ENCODE measurements around the gene CCDC178. TPM values are rescaled to one million over a fixed set of nuclear protein-coding genes. Genes with fewer than 3 reads are reported as not detected.
"Not testable (repeated sequence)": the region's sequence is repeated elsewhere in the genome, so short reads cannot be mapped to it uniquely, and the experiment has no call there.

The CCDC178 gene
- total RNA-seq, 2 experiments from 2014 or later: not detected

- Mint-ChIP-seq H3K27me3 (no peaks in the 10 kb centered on the region), H3K4me3 (no peak overlapping the region), H3K27ac (no peak overlapping the region), H3K9me3 (peaks cover 2% of the 10 kb centered on the region), H3K36me3 (ENCODE audit: low read depth) (no peaks in the 10 kb centered on the region), H3K4me1 (no peaks in the 10 kb centered on the region)
- no peak for DNase-seq
- ChIA-PET CTCF (interaction anchor here (0.7 to 1.2 kb wide), 7 partner anchors 9 to 315 kb away, joined by 3 to 7 read pairs (median 3); no protein-coding TSS in a partner anchor), POLR2A (no interaction called here)
These were observed 208.2 kb downstream of the CCDC178 start for GRCh38 chr18:33232318-33232626.

GRCh38 chr18:33231474-33232317 lies 208.8 kb downstream of the CCDC178 start:
- CTCF ChIA-PET: interaction anchor here (0.7 to 1.2 kb wide), 8 partner anchors 8 to 314 kb away, joined by 3 to 7 read pairs (median 3); no protein-coding TSS in a partner anchor
- no peak overlapping the region for H3K27ac Mint-ChIP-seq
- no peaks in the 10 kb centered on the region for H3K36me3 Mint-ChIP-seq (ENCODE audit: low read depth)
- H3K9me3 Mint-ChIP-seq: peaks cover 2% of the 10 kb centered on the region
- POLR2A ChIA-PET: no interaction called here
- H3K4me1 Mint-ChIP-seq: no peaks in the 10 kb centered on the region
- H3K27me3 Mint-ChIP-seq: no peaks in the 10 kb centered on the region
- DNase-seq: peak; percentile 49
- no peak overlapping the region for H3K4me3 Mint-ChIP-seq

GRCh38 chr18:33212363-33212762 lies 228.2 kb downstream of the CCDC178 start:
- H3K36me3 Mint-ChIP-seq (ENCODE audit: low read depth): no peaks in the 10 kb centered on the region
- no peaks in the 10 kb centered on the region for H3K27me3 Mint-ChIP-seq
- H3K4me3 Mint-ChIP-seq: no peak overlapping the region
- CTCF ChIA-PET: interaction anchor here (1.4 kb wide), 1 partner anchor 9 kb away, joined by 3 read pairs; no protein-coding TSS in a partner anchor
- POLR2A ChIA-PET: no interaction called here
- no peaks in the 10 kb centered on the region for H3K9me3 Mint-ChIP-seq
- no peak for DNase-seq
- H3K27ac Mint-ChIP-seq: no peak overlapping the region
- no peaks in the 10 kb centered on the region for H3K4me1 Mint-ChIP-seq

- CTCF ChIA-PET: no interaction called here
- no peaks in the 10 kb centered on the region for H3K4me1 Mint-ChIP-seq
- H3K36me3 Mint-ChIP-seq (ENCODE audit: low read depth): no peaks in the 10 kb centered on the region
- no peak for DNase-seq
- no peak overlapping the region for H3K27ac Mint-ChIP-seq
- POLR2A ChIA-PET: no interaction called here
- no peaks in the 10 kb centered on the region for H3K9me3 Mint-ChIP-seq
- no peaks in the 10 kb centered on the region for H3K27me3 Mint-ChIP-seq
- H3K4me3 Mint-ChIP-seq: no peak overlapping the region
These were observed 229.8 kb downstream of the CCDC178 start for GRCh38 chr18:33210575-33211189.

- Mint-ChIP-seq H3K36me3 (ENCODE audit: low read depth) (no peaks in the 10 kb centered on the region), H3K27me3 (no peaks in the 10 kb centered on the region), H3K9me3 (peaks cover 5% of the 10 kb centered on the region), H3K27ac (no peak overlapping the region), H3K4me1 (no peaks in the 10 kb centered on the region), H3K4me3 (no peak overlapping the region)
- ChIA-PET CTCF (interaction anchor here (1.2 kb wide), 1 partner anchor 26 kb away, joined by 3 read pairs; no protein-coding TSS in a partner anchor), POLR2A (no interaction called here)
- DNase-seq: no peak
These were observed 234.7 kb downstream of the CCDC178 start for GRCh38 chr18:33205777-33206176.

- Mint-ChIP-seq H3K27me3 (no peaks in the 10 kb centered on the region), H3K4me3 (no peak overlapping the region), H3K9me3 (peaks cover 5% of the 10 kb centered on the region), H3K36me3 (ENCODE audit: low read depth) (no peaks in the 10 kb centered on the region), H3K27ac (no peak overlapping the region), H3K4me1 (no peaks in the 10 kb centered on the region)
- ChIA-PET CTCF (no interaction called here), POLR2A (no interaction called here)
- no peak for DNase-seq
These were observed 239.0 kb downstream of the CCDC178 start for GRCh38 chr18:33201509-33201926.

GRCh38 chr18:33195795-33196194 lies 244.7 kb downstream of the CCDC178 start:
- POLR2A ChIA-PET: no interaction called here
- Mint-ChIP-seq H3K36me3 (ENCODE audit: low read depth) (no peaks in the 10 kb centered on the region), H3K4me3 (no peak overlapping the region), H3K27me3 (no peaks in the 10 kb centered on the region), H3K9me3 (no peaks in the 10 kb centered on the region), H3K4me1 (no peaks in the 10 kb centered on the region), H3K27ac (no peak overlapping the region)
- DNase-seq: no peak
- CTCF ChIA-PET: no interaction called here

- no peaks in the 10 kb centered on the region for H3K27me3 Mint-ChIP-seq
- H3K4me1 Mint-ChIP-seq: no peaks in the 10 kb centered on the region
- DNase-seq: no peak
- no peaks in the 10 kb centered on the region for H3K36me3 Mint-ChIP-seq (ENCODE audit: low read depth)
- CTCF ChIA-PET: no interaction called here
- no peak overlapping the region for H3K4me3 Mint-ChIP-seq
- no peak overlapping the region for H3K27ac Mint-ChIP-seq
- H3K9me3 Mint-ChIP-seq: no peaks in the 10 kb centered on the region
- POLR2A ChIA-PET: no interaction called here
These were observed 245.7 kb downstream of the CCDC178 start for GRCh38 chr18:33194793-33195192.

GRCh38 chr18:33184958-33185357 lies 255.6 kb downstream of the CCDC178 start:
- Mint-ChIP-seq H3K4me1 (no peaks in the 10 kb centered on the region), H3K36me3 (ENCODE audit: low read depth) (no peaks in the 10 kb centered on the region), H3K27ac (no peak overlapping the region), H3K4me3 (no peak overlapping the region), H3K9me3 (peaks cover 2% of the 10 kb centered on the region), H3K27me3 (no peaks in the 10 kb centered on the region)
- no peak for DNase-seq
- ChIA-PET CTCF (no interaction called here), POLR2A (no interaction called here)

GRCh38 chr18:33184175-33184574 lies 256.3 kb downstream of the CCDC178 start:
- POLR2A ChIA-PET: no interaction called here
- H3K4me3 Mint-ChIP-seq: no peak overlapping the region
- no peaks in the 10 kb centered on the region for H3K27me3 Mint-ChIP-seq
- CTCF ChIA-PET: no interaction called here
- H3K36me3 Mint-ChIP-seq (ENCODE audit: low read depth): no peaks in the 10 kb centered on the region
- no peak for DNase-seq
- H3K4me1 Mint-ChIP-seq: no peaks in the 10 kb centered on the region
- H3K9me3 Mint-ChIP-seq: peaks cover 2% of the 10 kb centered on the region
- no peak overlapping the region for H3K27ac Mint-ChIP-seq

- no peaks in the 10 kb centered on the region for H3K9me3 Mint-ChIP-seq
- no peak for DNase-seq
These were observed 257.4 kb downstream of the CCDC178 start for GRCh38 chr18:33183136-33183535.

GRCh38 chr18:33181016-33181415 lies 259.5 kb downstream of the CCDC178 start:
- CTCF ChIA-PET: no interaction called here
- Mint-ChIP-seq H3K9me3 (no peaks in the 10 kb centered on the region), H3K4me1 (no peaks in the 10 kb centered on the region), H3K4me3 (no peak overlapping the region), H3K36me3 (ENCODE audit: low read depth) (no peaks in the 10 kb centered on the region), H3K27ac (no peak overlapping the region), H3K27me3 (no peaks in the 10 kb centered on the region)
- POLR2A ChIA-PET: no interaction called here
- no peak for DNase-seq

More at GRCh38 chr18:33183136-33183535, 257.4 kb downstream of the CCDC178 start:
- Mint-ChIP-seq H3K4me1 (no peaks in the 10 kb centered on the region), H3K4me3 (no peak overlapping the region), H3K36me3 (ENCODE audit: low read depth) (no peaks in the 10 kb centered on the region), H3K27me3 (no peaks in the 10 kb centered on the region), H3K27ac (no peak overlapping the region)
- ChIA-PET POLR2A (no interaction called here), CTCF (no interaction called here)

- CTCF ChIA-PET: interaction anchor here (1.1 kb wide), 1 partner anchor 62 kb away, joined by 3 read pairs; no protein-coding TSS in a partner anchor
These were observed 271.3 kb downstream of the CCDC178 start for GRCh38 chr18:33169218-33169617.

GRCh38 chr18:33164121-33164520 lies 276.4 kb downstream of the CCDC178 start:
- H3K36me3 Mint-ChIP-seq (ENCODE audit: low read depth); H3K4me1 Mint-ChIP-seq; H3K4me3 Mint-ChIP-seq; CTCF ChIA-PET; H3K27me3 Mint-ChIP-seq; POLR2A ChIA-PET; H3K9me3 Mint-ChIP-seq; H3K27ac Mint-ChIP-seq; DNase-seq: not testable (repeated sequence)

More at GRCh38 chr18:33169218-33169617, 271.3 kb downstream of the CCDC178 start:
- Mint-ChIP-seq H3K27me3 (no peaks in the 10 kb centered on the region), H3K27ac (no peak overlapping the region), H3K36me3 (ENCODE audit: low read depth) (no peaks in the 10 kb centered on the region), H3K4me1 (no peaks in the 10 kb centered on the region), H3K9me3 (peaks cover 2% of the 10 kb centered on the region), H3K4me3 (no peak overlapping the region)
- POLR2A ChIA-PET: no interaction called here
- DNase-seq: no peak
